HepG2 (cell line): ENCODE data around the gene FAAP100. TPM values are rescaled to one million over a fixed set of nuclear protein-coding genes. Genes with fewer than 3 reads are reported as not detected.
A peak's percentile ranks its signal among the peaks of the same experiment; 100 is the strongest.

Experiments
- ATF7 ChIP-seq, 2 experiments: fragments of 450-650 bp in 1 of 2; sonication (generic) in 1 of 2; formaldehyde crosslinking in 1 of 2; IDR thresholded peaks; 2 replicates each; pipeline versions ENCODE4 v1.4.0 to v1.6.1; 2016 to 2020; ENCODE audit warnings: antibody characterized with exemption in 1 of 2, mild to moderate bottlenecking in 1 of 2, missing genetic modification reagents in 1 of 2
- CTCF ChIP-seq: sonication (generic); formaldehyde crosslinking; IDR thresholded peaks from 2 replicates; pipeline ENCODE4 v1.5.0; 2020; ENCODE audit warnings: mild to moderate bottlenecking, missing genetic modification reagents, moderate library complexity
- E2F2 ChIP-seq: sonication (generic); formaldehyde crosslinking; IDR thresholded peaks from 2 replicates; pipeline ENCODE4 v1.4.0; 2020; ENCODE audit warnings: missing genetic modification reagents, borderline replicate concordance
- FIP1L1 ChIP-seq: fragments of 200-400 bp; formaldehyde crosslinking; IDR thresholded peaks from 2 replicates; pipeline ENCODE4 v1.6.1; 2018; ENCODE audit warnings: low read depth, mild to moderate bottlenecking, low read length, moderate library complexity, borderline replicate concordance; ENCODE audit not compliant: insufficient read depth
- IKZF1 ChIP-seq: fragments of 450-650 bp; IDR thresholded peaks from 2 replicates; pipeline ENCODE4 v1.7.1; 2016
- MEIS1 ChIP-seq: sonication (generic); formaldehyde crosslinking; IDR thresholded peaks from 2 replicates; pipeline ENCODE4 v1.9.0; 2021; ENCODE audit warnings: mild to moderate bottlenecking, missing genetic modification reagents, moderate library complexity, borderline replicate concordance
- MIER2 ChIP-seq: IDR thresholded peaks from 2 replicates; pipeline ENCODE4 v1.6.1; 2016; ENCODE audit warnings: missing biosample characterization, missing genetic modification reagents
- NFRKB ChIP-seq: fragments of 450-650 bp; IDR thresholded peaks from 2 replicates; pipeline ENCODE4 v1.6.1; 2017
- NR2F1 ChIP-seq, 2 experiments: fragments of 450-650 bp in 1 of 2; formaldehyde crosslinking in 1 of 2; IDR thresholded peaks; 2 replicates each; pipeline versions ENCODE4 v1.5.0 to v1.6.1; 2016 to 2020; ENCODE audit warnings: mild to moderate bottlenecking in 1 of 2, missing compliant biosample characterization in 1 of 2, missing genetic modification reagents in 1 of 2, moderate library complexity in 1 of 2
- RFXANK ChIP-seq: IDR thresholded peaks from 2 replicates; pipeline ENCODE4 v1.6.1; 2016
- STAT5B ChIP-seq: sonication (generic); formaldehyde crosslinking; IDR thresholded peaks from 2 replicates; pipeline ENCODE4 v1.4.0; 2020; ENCODE audit warnings: missing genetic modification reagents
- ZBTB37 ChIP-seq: sonication (generic); formaldehyde crosslinking; IDR thresholded peaks from 2 replicates; pipeline ENCODE4 v1.4.0; 2020; ENCODE audit warnings: mild to moderate bottlenecking, missing genetic modification reagents
- ZNF124 ChIP-seq: sonication (generic); formaldehyde crosslinking; IDR thresholded peaks from 2 replicates; pipeline ENCODE4 v1.4.0; 2020; ENCODE audit warnings: missing genetic modification reagents
- ZNF225 ChIP-seq: sonication (generic); formaldehyde crosslinking; IDR thresholded peaks from 2 replicates; pipeline ENCODE4 v1.4.0; 2020; ENCODE audit warnings: mild to moderate bottlenecking, missing genetic modification reagents
- ZNF256 ChIP-seq: sonication (generic); formaldehyde crosslinking; conservative IDR thresholded peaks from 2 replicates; pipeline ENCODE4 v1.4.0; 2020; ENCODE audit warnings: missing genetic modification reagents
- ZNF337 ChIP-seq: sonication (generic); formaldehyde crosslinking; IDR thresholded peaks from 2 replicates; pipeline ENCODE4 v1.5.1; 2020; ENCODE audit warnings: missing genetic modification reagents, low read depth, mild to moderate bottlenecking, borderline replicate concordance
- ZNF883 ChIP-seq: sonication (generic); formaldehyde crosslinking; IDR thresholded peaks from 2 replicates; pipeline ENCODE4 v1.5.1; 2020; ENCODE audit warnings: mild to moderate bottlenecking, missing genetic modification reagents; ENCODE audit errors: not compliant biosample characterization
- ZSCAN12 ChIP-seq: sonication (generic); formaldehyde crosslinking; IDR thresholded peaks from 2 replicates; pipeline ENCODE4 v1.9.0; 2021; ENCODE audit warnings: mild to moderate bottlenecking, missing genetic modification reagents
- polyA plus RNA-seq, 8 experiments: library from polyadenylated mRNA; depleted of rRNA in 3 of 8; stranded (reverse) in 7 of 8; unstranded in 1 of 8; fragments of >200 nt; fragmentation: Illumina TruSeq in 4 of 8; extraction: Trizol in 4 of 8; gene quantifications; 2 replicates each; pipeline versions ENCODE4 v1.2.1 to v1.2.3, GENCODE V29; 2011 to 2016; ENCODE audit warnings: low read depth in 4 of 8, missing spikeins in 1 of 8, mixed read lengths in 1 of 8; ENCODE audit not compliant: insufficient read depth in 1 of 8
- total RNA-seq, 5 experiments: library from RNA; depleted of rRNA; stranded (reverse); fragments of >200 nt; fragmentation: Illumina TruSeq; extraction: Trizol; gene quantifications; 2 replicates each; pipeline ENCODE4 v1.2.3, GENCODE V29; 2016; ENCODE audit warnings: low read depth in 1 of 5
- TF ChIP-seq, protein P1 (sequence below): sonication (generic); formaldehyde crosslinking; IDR thresholded peaks from 2 replicates; pipeline ENCODE4 v1.4.0; 2020; ENCODE audit warnings: missing genetic modification reagents
- TF ChIP-seq, protein P2 (sequence below): sonication (generic); formaldehyde crosslinking; IDR thresholded peaks from 2 replicates; pipeline ENCODE4 v1.4.0; 2020; ENCODE audit warnings: missing genetic modification reagents

Gene FAAP100
- total and polyA plus RNA-seq, 2 of the 13 experiments (the other 11 are each of a cell fraction or from before 2014, with no cell fraction given): 7.6 to 20.8 TPM

DNA sequence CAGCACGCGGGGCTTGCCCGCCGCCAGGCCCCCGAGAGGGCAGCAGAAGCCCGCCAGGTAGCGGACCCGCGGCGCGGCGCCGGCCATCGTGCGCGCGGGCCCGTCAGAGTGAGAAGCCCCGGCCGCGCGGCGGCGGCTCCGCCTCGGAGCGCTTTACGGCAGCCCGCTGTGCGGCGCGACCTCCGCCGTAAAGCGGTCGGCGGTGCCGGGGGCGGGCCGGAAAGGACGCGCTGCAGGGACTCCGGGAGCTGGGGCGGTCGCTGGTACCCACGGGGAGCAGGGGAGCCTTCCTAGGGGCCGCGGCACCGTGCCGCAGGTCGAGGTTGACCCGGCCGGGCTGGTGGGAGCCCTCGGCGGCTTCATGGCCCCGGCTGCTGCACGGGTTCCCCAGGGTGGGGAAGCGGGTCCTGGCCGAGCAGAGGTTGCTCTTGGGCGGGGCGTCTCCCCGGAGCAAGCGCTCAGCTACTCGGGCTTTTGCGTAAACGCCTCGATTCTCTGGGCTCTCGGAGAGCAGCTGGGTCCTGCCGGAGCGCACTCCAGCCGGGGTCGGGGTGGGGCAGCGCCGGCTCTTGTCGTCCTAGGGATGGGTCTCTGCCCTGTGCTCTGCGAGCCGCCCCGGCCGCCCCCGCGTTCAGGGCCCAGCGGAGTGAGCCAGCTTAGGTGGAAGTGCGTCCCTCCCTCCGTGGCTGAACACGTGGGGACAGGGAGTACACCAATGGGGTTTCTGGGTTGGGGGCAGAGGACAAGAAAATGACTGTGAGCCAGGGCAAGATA lies at the start of gene FAAP100 (continued):
- TF ChIP-seq ZNF337: no peak
- TF ChIP-seq ZNF124: 0 out of 2 replicates have a peak, but pooled peaks have one; percentile 43
- TF ChIP-seq STAT5B (CRISPR knock-in tag): 0 out of 2 replicates have a peak, but pooled peaks have one; percentile 51
- TF ChIP-seq NFRKB: no peak
- TF ChIP-seq MEIS1: peak; percentile 85
- TF ChIP-seq ZSCAN12 (CRISPR knock-in tag): no peak; the same call in 1 of the 2 replicates
- TF ChIP-seq, protein P1, sequence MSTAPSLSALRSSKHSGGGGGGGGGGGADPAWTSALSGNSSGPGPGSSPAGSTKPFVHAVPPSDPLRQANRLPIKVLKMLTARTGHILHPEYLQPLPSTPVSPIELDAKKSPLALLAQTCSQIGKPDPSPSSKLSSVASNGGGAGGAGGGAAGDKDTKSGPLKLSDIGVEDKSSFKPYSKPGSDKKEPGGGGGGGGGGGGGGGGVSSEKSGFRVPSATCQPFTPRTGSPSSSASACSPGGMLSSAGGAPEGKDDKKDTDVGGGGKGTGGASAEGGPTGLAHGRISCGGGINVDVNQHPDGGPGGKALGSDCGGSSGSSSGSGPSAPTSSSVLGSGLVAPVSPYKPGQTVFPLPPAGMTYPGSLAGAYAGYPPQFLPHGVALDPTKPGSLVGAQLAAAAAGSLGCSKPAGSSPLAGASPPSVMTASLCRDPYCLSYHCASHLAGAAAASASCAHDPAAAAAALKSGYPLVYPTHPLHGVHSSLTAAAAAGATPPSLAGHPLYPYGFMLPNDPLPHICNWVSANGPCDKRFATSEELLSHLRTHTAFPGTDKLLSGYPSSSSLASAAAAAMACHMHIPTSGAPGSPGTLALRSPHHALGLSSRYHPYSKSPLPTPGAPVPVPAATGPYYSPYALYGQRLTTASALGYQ (CRISPR knock-in tag): peak; percentile 63; the same call in 1 of the 2 replicates
- TF ChIP-seq IKZF1: no peak
- no peak for TF ChIP-seq CTCF (CRISPR knock-in tag)
- TF ChIP-seq ATF7 (IDR thresholded peaks at IDR 0.05): no peak
- TF ChIP-seq ATF7 (CRISPR knock-in tag; IDR thresholded peaks at IDR 0.05): no peak
- TF ChIP-seq, protein P2, sequence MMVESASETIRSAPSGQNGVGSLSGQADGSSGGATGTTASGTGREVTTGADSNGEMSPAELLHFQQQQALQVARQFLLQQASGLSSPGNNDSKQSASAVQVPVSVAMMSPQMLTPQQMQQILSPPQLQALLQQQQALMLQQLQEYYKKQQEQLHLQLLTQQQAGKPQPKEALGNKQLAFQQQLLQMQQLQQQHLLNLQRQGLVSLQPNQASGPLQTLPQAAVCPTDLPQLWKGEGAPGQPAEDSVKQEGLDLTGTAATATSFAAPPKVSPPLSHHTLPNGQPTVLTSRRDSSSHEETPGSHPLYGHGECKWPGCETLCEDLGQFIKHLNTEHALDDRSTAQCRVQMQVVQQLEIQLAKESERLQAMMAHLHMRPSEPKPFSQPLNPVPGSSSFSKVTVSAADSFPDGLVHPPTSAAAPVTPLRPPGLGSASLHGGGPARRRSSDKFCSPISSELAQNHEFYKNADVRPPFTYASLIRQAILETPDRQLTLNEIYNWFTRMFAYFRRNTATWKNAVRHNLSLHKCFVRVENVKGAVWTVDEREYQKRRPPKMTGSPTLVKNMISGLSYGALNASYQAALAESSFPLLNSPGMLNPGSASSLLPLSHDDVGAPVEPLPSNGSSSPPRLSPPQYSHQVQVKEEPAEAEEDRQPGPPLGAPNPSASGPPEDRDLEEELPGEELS (CRISPR knock-in tag): 0 out of 2 replicates have a peak, but pooled peaks have one; percentile 18
- no peak for TF ChIP-seq RFXANK
- TF ChIP-seq E2F2 (CRISPR knock-in tag): no peak
- 0 out of 2 replicates have a peak, but pooled peaks have one; percentile 11 for TF ChIP-seq ZNF225
- peak; percentile 76 for TF ChIP-seq ZNF883 (CRISPR knock-in tag)
- no peak for TF ChIP-seq MIER2
- no peak for TF ChIP-seq FIP1L1
- no peak for TF ChIP-seq ZNF256 (CRISPR knock-in tag)
- TF ChIP-seq ZBTB37: no peak
- TF ChIP-seq NR2F1 (CRISPR knock-in tag; IDR thresholded peaks at IDR 0.05): no peak
